Neuronal stem cell (in vitro differentiated cells): ENCODE measurements around the gene PPEF1.

Experiments
- DNase-seq: peaks from one replicate; pipeline ENCODE4 v3.0.0-alpha.2; 2013; ENCODE audit warnings: low spot score
- H2AFZ ChIP-seq: one replicate; pipeline ENCODE4 v1.6.1; 2013; ENCODE audit warnings: mild to moderate bottlenecking, low read length, inconsistent platforms
- H2AK5ac ChIP-seq: 2 replicates; pipeline ENCODE4 v1.6.1; 2013; ENCODE audit warnings: low read depth, mild to moderate bottlenecking, inconsistent platforms, low read length, moderate library complexity, mixed read lengths
- H2BK120ac ChIP-seq: 2 replicates; pipeline ENCODE4 v1.6.1; 2013; ENCODE audit warnings: low read depth, mild to moderate bottlenecking, inconsistent platforms, low read length, moderate library complexity, mixed read lengths
- H2BK12ac ChIP-seq: one replicate; pipeline ENCODE4 v1.6.1; 2013; ENCODE audit warnings: low read length, inconsistent platforms
- H2BK15ac ChIP-seq: 2 replicates; pipeline ENCODE4 v1.6.1; 2013; ENCODE audit warnings: mild to moderate bottlenecking, low read length, inconsistent platforms, mixed read lengths
- H2BK5ac ChIP-seq: one replicate; pipeline ENCODE4 v1.6.1; 2013; ENCODE audit warnings: inconsistent platforms, mild to moderate bottlenecking, low read length, moderate library complexity
- H3K14ac ChIP-seq: one replicate; pipeline ENCODE4 v1.6.1; 2013; ENCODE audit warnings: low read length, inconsistent platforms
- H3K18ac ChIP-seq: 2 replicates; pipeline ENCODE4 v1.6.1; 2013; ENCODE audit warnings: low read length, inconsistent platforms
- H3K23ac ChIP-seq: 2 replicates; pipeline ENCODE4 v1.6.1; 2013; ENCODE audit warnings: low read depth, mild to moderate bottlenecking, mixed read lengths, low read length, inconsistent platforms; ENCODE audit not compliant: poor library complexity
- H3K27ac ChIP-seq: replicated peaks from 3 replicates; pipeline ENCODE4 v1.5.1; 2013; ENCODE audit warnings: low read length, inconsistent platforms
- H3K27me3 ChIP-seq, 3 experiments: 2 replicates each; pipeline ENCODE4 v1.6.1; 2013; ENCODE audit warnings: low read length in 3 of 3, mild to moderate bottlenecking in 2 of 3, inconsistent platforms in 1 of 3, low read depth in 1 of 3, mixed read lengths in 1 of 3, moderate library complexity in 1 of 3; ENCODE audit not compliant: control insufficient read depth in 3 of 3, insufficient read depth in 3 of 3
- H3K36me3 ChIP-seq, 2 donors: replicated peaks in 1 of 2; 2 replicates each; pipeline ENCODE4 v1.6.1; 2013; ENCODE audit warnings: low read length in 2 of 2; ENCODE audit not compliant: control insufficient read depth in 2 of 2, insufficient read depth in 2 of 2
- H3K4ac ChIP-seq: 2 replicates; pipeline ENCODE4 v1.6.1; 2013; ENCODE audit warnings: inconsistent platforms, mild to moderate bottlenecking, low read length, moderate library complexity
- H3K4me1 ChIP-seq, 2 donors: 1 replicate in 1 of 2; 2 replicates in 1 of 2; pipeline ENCODE4 v1.6.1; 2013; ENCODE audit warnings: low read length in 2 of 2, low read depth in 1 of 2; ENCODE audit not compliant: control insufficient read depth in 2 of 2, insufficient read depth in 1 of 2
- H3K4me2 ChIP-seq: one replicate; pipeline ENCODE4 v1.6.1; 2013; ENCODE audit warnings: mild to moderate bottlenecking, low read length, inconsistent platforms; ENCODE audit not compliant: insufficient read depth, poor library complexity, severe bottlenecking
- H3K4me3 ChIP-seq, 2 donors: 2 replicates each; pipeline ENCODE4 v1.5.1; 2013; ENCODE audit warnings: low read length in 2 of 2, mild to moderate bottlenecking in 2 of 2, inconsistent platforms in 1 of 2, moderate library complexity in 1 of 2
- H3K79me1 ChIP-seq: one replicate; pipeline ENCODE4 v1.6.1; 2013; ENCODE audit warnings: low read depth, mild to moderate bottlenecking, inconsistent platforms, low read length, moderate library complexity
- H3K9ac ChIP-seq: one replicate; pipeline ENCODE4 v1.6.1; 2013; ENCODE audit warnings: mild to moderate bottlenecking, low read depth, low read length, inconsistent platforms; ENCODE audit not compliant: poor library complexity
- H3K9me3 ChIP-seq, 2 donors: replicated peaks in 1 of 2; 2 replicates each; pipeline versions ENCODE3 to v1.6.1; 2013; ENCODE audit warnings: low read length in 2 of 2, mild to moderate bottlenecking in 2 of 2, inconsistent platforms in 1 of 2, low read depth in 1 of 2, mixed read lengths in 1 of 2, moderate library complexity in 1 of 2; ENCODE audit not compliant: control insufficient read depth in 2 of 2, insufficient read depth in 1 of 2
- H4K8ac ChIP-seq: one replicate; pipeline ENCODE4 v1.6.1; 2013; ENCODE audit warnings: low read depth, mild to moderate bottlenecking, inconsistent platforms, low read length, moderate library complexity
- H4K91ac ChIP-seq: one replicate; pipeline ENCODE4 v1.6.1; 2013; ENCODE audit warnings: low read length, low read depth, mild to moderate bottlenecking, inconsistent platforms; ENCODE audit not compliant: poor library complexity
- WGBS, 2 donors: extraction: QIAGEN DNeasy Blood & Tissue Kit; methylation state at CpG; one replicate each; pipeline ENCODE4 v1.1.7; 2013; ENCODE audit warnings: missing lambda C conversion rate in 2 of 2, mixed read lengths in 1 of 2; ENCODE audit not compliant: insufficient read length in 2 of 2, insufficient replicate concordance in 1 of 2; ENCODE audit errors: extremely low coverage in 2 of 2; 5-methylcytosine and 5-hydroxymethylcytosine counted together

PPEF1 gene

GRCh38 chrX:18797141-18797540 lies 89.7 kb downstream of the PPEF1 start:
- no peak overlapping the region for H2BK15ac ChIP-seq
- no peak overlapping the region for H3K4ac ChIP-seq
- H2BK5ac ChIP-seq, result no peak overlapping the region
- peaks cover 0 to 4% of the 10 kb centered on the region in 2 donors for H3K4me1 ChIP-seq
- no peak overlapping the region for H2AFZ ChIP-seq
- H2BK120ac ChIP-seq, result no peak overlapping the region
- no peak overlapping the region for H2AK5ac ChIP-seq
- H3K36me3 ChIP-seq, result no peaks in the 10 kb centered on the region
- H3K23ac ChIP-seq, result no peak overlapping the region
- no peak overlapping the region for H3K4me2 ChIP-seq
- no peak overlapping the region for H3K14ac ChIP-seq
- no peak overlapping the region for H3K9ac ChIP-seq
- H3K9me3 ChIP-seq, result no peaks in the 10 kb centered on the region
- WGBS, 2 donors, result no CpG with 5 or more reads among the region's 2 CpGs
- no peak overlapping the region for H2BK12ac ChIP-seq
- H3K27me3 ChIP-seq, result peaks cover 0 to 5% (median 0%) of the 10 kb centered on the region in 3 experiments
- no peak for DNase-seq
- H3K79me1 ChIP-seq, result no peaks in the 10 kb centered on the region
- H4K8ac ChIP-seq, result no peak overlapping the region
- H4K91ac ChIP-seq, result no peak overlapping the region
- H3K27ac ChIP-seq, result no peak overlapping the region
- H3K4me3 ChIP-seq, result no peak overlapping the region
- no peak overlapping the region for H3K18ac ChIP-seq

GRCh38 chrX:18799911-18800310 lies 92.5 kb downstream of the PPEF1 start:
- Histone ChIP-seq H2AFZ (no peak overlapping the region), H3K4me1 (no peaks in the 10 kb centered on the region), H3K9me3 (no peaks in the 10 kb centered on the region), H3K9ac (no peak overlapping the region), H3K14ac (no peak overlapping the region), H3K23ac (no peak overlapping the region), H4K8ac (no peak overlapping the region), H3K18ac (no peak overlapping the region), H3K27me3 (peaks cover 0 to 5% (median 0%) of the 10 kb centered on the region in 3 experiments), H4K91ac (no peak overlapping the region), H3K36me3 (no peaks in the 10 kb centered on the region), H2BK5ac (no peak overlapping the region), H3K4ac (no peak overlapping the region), H3K4me3 (no peak overlapping the region), H2BK15ac (no peak overlapping the region), H2AK5ac (no peak overlapping the region), H3K27ac (no peak overlapping the region), H2BK120ac (no peak overlapping the region), H3K4me2 (no peak overlapping the region), H2BK12ac (no peak overlapping the region), H3K79me1 (no peaks in the 10 kb centered on the region)
- DNase-seq, result no peak
- WGBS, 2 donors, result no CpG with 5 or more reads among the region's 2 CpGs

GRCh38 chrX:18809641-18810040 lies 102.2 kb downstream of the PPEF1 start:
- Histone ChIP-seq H3K4me2 (no peak overlapping the region), H3K14ac (no peak overlapping the region), H2BK5ac (no peak overlapping the region)

GRCh38 chrX:18810416-18810815 lies 103.0 kb downstream of the PPEF1 start:
- H3K4me1 ChIP-seq, result no peaks in the 10 kb centered on the region
- no peak overlapping the region for H4K8ac ChIP-seq
- no peak overlapping the region for H3K4me3 ChIP-seq
- H3K27ac ChIP-seq, result no peak overlapping the region
- no peaks in the 10 kb centered on the region for H3K79me1 ChIP-seq
- no peak overlapping the region for H3K23ac ChIP-seq
- H2BK120ac ChIP-seq, result no peak overlapping the region
- no peak overlapping the region for H2BK12ac ChIP-seq
- no peak overlapping the region for H3K14ac ChIP-seq
- WGBS, 2 donors, result no CpG with 5 or more reads among the region's 2 CpGs
- H3K36me3 ChIP-seq, result no peaks in the 10 kb centered on the region
- no peak overlapping the region for H3K4me2 ChIP-seq
- H2BK5ac ChIP-seq, result no peak overlapping the region
- H4K91ac ChIP-seq, result no peak overlapping the region
- H2AK5ac ChIP-seq, result no peak overlapping the region
- no peak for DNase-seq
- H3K4ac ChIP-seq, result no peak overlapping the region
- H2AFZ ChIP-seq, result no peak overlapping the region
- no peak overlapping the region for H3K9ac ChIP-seq
- no peak overlapping the region for H3K18ac ChIP-seq
- no peak overlapping the region for H2BK15ac ChIP-seq
- no peaks in the 10 kb centered on the region for H3K9me3 ChIP-seq
- no peaks in the 10 kb centered on the region for H3K27me3 ChIP-seq

More at GRCh38 chrX:18809641-18810040, 102.2 kb downstream of the PPEF1 start:
- Histone ChIP-seq H2BK120ac (no peak overlapping the region), H3K36me3 (no peaks in the 10 kb centered on the region), H3K4me1 (no peaks in the 10 kb centered on the region), H2BK12ac (no peak overlapping the region), H4K91ac (no peak overlapping the region), H3K9me3 (no peaks in the 10 kb centered on the region), H4K8ac (no peak overlapping the region), H3K27ac (no peak overlapping the region), H3K18ac (no peak overlapping the region), H3K27me3 (no peaks in the 10 kb centered on the region), H3K4me3 (no peak overlapping the region), H2AK5ac (no peak overlapping the region), H2BK15ac (no peak overlapping the region), H3K23ac (no peak overlapping the region), H3K9ac (no peak overlapping the region), H3K79me1 (no peaks in the 10 kb centered on the region), H2AFZ (no peak overlapping the region), H3K4ac (no peak overlapping the region)
- no peak for DNase-seq
